Activated CD4-positive, alpha-beta T cell treated with anti-CD3 and anti-CD28 coated beads, Interleukin-2, amount 50 U/mL, for 4 hours (primary cell): ENCODE data around the gene DGKH.
"Not testable (repeated sequence)": the region's sequence is repeated elsewhere in the genome, so short reads cannot be mapped to it uniquely, and the experiment has no call there.

Experiments used
- DNase-seq, 2 experiments: peaks; one replicate each; pipeline ENCODE4 v3.0.0-alpha.2; 2020

DGKH gene

DNA sequence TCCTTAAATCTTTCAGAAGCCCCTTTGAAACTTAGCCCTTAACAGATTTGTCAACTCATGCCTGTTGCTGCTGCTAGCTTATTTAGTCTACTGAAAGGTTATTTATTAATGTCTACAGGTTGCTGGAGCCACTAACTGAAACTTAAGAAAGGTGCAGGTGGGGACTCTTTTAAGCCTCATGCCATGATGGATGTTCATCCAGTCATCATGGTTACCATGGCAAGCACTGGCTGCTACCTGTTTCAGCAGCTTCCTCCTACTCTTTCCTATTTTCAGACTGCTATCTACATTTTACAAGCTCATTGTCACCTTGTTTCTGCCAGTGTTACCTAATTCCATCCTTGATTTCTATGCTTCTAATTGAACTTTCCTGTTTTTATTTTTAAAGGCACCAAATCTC is 27.1 kb downstream of the DGKH start:
- no peak for DNase-seq

- DNase-seq: no peak
Observed at GRCh38 chr13:42076309-42076713, 27.9 kb downstream of the DGKH start.

DNA sequence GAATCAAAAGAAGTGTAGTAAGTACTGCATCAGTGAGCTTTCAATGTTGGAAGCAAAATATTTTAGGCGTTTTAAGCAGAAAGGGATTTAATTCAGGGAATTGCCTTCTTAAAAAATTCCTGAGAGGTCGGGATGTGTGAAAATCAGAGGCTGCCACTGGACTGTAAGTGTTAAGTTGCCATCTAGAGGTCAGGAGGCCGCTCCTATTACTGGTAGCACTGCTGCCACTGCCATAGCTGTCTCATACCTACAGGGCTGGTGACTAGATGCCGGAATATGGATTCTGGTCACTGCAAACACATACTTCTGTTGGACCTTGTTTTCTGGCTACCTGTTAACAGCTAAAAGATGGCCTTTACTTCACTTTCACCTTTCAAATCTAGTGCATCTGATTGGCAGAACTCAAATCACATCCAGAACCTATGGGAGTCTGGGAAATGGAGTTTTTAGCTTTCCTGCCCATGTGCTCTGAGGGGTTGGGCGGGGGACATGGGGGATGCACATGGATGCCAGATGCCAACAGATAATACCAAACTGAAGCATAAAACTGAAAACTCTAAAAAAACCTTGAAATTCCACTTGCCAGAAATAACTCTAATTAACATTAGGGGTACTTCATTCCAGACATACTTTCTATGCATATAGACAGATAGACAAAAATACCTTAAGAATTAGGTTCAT is 29.8 kb downstream of the DGKH start:
- no peak for DNase-seq

DNA sequence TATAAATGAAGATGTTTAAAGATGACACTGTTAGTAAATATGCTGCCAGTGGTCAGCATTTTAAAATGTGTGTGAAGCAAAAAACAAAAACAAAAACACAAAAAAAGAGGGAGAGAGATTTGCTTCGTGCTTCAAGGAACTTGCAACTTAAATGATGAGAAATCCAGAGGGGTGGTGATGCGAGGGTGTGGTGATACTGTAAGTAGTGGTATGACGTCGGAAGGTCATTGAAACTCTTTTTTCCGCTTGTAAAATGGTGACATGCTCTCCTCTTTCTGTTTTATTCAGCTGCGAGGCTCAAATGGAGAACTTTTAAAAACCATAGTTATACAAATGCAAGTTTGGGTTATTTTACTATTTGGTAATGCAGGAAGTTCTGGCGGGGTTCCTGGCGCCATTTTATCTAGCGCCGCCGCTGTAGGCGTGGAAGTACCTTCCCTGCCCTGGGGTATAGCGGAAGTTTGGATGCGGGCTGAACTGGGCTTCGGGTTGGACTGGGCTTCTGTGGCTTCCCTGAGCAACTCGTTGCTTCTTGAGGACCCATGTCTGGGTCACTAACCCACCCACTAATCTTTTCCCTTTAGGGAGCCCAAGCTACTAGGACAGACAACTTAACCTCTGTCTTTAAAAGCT is 34.8 kb downstream of the DGKH start:
- DNase-seq: no peak

- DNase-seq: no peak
Observed at GRCh38 chr13:42084722-42085121, 36.3 kb downstream of the DGKH start.

DNA sequence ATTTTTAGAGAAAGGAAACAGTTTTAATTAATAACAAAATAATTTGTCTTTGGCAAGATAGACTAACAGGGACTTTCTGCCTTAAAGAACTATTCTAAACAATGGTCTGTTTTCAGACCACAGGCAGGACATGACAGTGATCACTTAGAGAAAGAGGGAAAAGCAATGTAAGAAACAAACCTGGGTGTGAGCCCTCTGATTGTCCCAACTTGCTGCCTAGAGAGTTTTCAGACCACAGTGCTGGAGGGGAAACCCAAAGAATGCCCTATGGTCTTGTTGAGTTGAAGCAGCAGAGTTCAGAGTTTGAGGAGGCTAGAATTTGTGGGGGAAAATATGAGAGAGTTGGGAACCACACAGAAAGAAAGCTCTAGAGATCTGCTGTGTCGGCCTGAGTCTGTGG is 38.1 kb downstream of the DGKH start:
- no peak for DNase-seq

DNA sequence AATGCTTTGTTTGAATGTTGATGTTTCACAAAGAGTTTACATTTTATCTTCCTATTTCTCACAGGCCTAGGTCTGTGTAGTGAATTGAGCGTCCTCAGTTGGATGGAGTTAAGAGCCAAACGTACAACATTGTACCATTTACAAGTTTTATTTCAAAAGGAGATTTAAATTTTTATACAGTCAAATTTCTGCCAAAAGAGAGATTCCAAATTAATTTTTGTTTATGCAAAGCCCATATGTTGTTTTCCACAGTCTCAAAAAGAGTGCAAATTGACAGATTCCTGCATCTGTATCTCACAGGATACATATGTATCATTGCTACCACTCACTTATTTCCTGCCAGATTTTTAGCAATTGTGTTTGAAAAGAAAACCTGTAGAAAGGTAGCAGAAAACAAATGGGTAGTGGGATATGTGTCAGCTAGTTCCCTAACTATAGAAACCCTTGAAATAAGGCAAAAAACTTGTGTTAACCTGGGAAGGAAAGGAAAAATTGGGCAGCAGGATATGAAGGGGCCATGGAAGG is 46.1 kb downstream of the DGKH start:
- no peak for DNase-seq

DNA sequence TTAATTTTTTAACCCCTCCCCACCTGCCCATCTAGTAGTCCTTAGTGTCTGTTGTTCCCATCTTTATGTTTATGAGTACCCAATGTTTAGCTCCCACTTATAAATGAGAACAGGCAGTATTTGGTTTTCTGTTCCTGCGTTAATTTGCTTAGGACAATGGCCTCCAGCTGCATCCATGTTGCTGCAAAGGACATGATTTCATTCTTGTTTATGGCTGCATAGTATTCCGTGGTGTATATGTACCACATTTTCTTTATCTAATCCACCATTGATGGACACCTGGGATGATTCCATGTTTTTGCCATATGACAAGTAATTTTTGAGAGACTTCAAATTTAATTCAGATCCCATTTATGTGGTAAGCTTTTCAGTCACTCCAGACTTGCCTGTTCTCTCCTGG is 47.8 kb downstream of the DGKH start:
- not testable (repeated sequence) for DNase-seq

DNA sequence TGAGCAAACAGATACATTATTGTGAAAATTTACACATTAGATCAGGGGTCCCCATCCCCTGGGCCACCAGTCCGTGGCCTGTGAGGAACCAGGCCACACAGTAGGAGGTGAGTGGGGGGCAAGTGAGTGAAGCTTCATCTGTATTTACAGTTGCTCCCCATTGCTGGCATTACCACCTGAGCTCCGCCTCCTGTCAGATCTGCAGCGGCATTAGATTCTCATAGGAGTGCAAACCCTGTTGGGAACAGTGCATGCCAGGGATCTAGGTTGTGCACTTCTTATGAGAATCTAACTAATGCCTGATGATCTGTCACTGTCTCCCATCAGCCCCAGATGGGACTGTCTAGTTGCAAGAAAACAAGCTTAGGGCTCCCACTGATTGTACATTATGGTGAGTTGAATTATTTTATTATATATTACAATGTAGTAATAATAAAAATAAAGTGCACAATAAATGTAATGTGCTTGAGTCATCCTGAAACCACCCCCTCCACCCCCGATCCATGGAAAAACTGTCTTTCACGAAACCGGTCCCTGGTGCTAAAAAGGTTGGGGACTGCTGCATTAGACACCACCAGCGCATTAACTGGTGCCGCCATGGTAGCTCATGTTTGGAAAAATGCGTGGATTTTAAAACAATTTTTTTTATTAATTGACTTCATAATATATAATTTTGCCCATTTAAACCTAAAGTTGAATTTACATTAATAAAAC is 51.7 kb downstream of the DGKH start:
- no peak for DNase-seq

DNA sequence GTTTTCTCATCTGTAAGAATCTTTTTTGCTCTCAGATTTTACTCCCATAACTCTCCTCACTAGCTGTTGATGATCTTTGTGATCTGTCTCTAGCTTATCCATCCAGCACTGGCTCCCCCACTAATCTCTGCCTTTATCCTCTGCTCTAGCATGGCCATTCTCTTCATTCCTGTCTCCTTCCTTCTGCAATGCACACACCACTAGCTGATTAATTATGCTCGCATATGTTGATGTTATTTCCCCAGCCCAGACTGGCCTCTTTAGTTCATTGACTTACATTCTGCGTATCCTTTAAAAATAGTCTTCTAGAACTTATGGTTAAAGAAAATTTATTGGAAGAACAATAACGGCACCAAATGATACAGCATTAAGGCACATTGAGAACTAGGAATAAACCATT is 52.5 kb downstream of the DGKH start:
- DNase-seq: no peak

DNA sequence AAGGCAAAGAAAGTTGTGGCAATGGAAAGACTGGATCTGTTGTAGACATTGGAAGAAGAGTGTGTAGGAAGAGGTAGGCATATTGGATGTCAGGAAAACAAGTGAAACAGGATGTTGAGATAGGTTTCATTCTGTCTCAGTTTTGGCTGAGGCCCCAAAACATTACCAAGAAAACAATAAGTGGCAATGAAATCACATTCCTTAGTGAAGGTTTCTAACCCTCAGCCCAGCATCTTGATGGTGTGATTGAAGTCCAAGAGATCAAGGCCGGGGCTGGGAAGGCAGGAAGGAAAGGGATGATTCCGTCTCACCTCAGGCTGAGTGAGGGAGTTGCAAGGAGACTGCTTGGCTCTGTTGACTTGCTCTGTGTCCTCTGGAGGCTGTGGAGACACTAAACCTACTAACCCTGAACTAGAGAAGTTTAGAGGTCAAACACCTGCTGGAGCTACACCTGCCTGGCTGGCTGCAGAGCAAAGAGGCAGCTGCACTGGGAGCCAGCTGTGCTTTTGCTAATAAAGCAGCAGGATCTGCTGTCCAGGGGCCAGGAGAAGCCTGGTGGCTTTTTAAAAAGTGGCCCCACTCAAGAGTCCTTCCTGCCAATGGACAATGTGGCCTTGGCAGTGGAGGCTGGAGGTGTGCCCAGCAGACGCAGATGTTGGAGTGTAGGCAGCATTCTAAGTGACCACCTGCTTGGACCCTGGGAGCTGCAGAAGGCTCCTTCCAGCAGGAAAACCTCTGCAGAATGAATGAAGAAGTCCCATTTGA is 53.6 kb downstream of the DGKH start:
- no peak for DNase-seq

- DNase-seq: no peak
Observed at GRCh38 chr13:42102961-42103865, 54.8 kb downstream of the DGKH start.

GRCh38 chr13:42106998-42107397 is 58.5 kb downstream of the DGKH start:
- DNase-seq: no peak

- no peak for DNase-seq
Observed at GRCh38 chr13:42107421-42107820, 59.0 kb downstream of the DGKH start.

DNA sequence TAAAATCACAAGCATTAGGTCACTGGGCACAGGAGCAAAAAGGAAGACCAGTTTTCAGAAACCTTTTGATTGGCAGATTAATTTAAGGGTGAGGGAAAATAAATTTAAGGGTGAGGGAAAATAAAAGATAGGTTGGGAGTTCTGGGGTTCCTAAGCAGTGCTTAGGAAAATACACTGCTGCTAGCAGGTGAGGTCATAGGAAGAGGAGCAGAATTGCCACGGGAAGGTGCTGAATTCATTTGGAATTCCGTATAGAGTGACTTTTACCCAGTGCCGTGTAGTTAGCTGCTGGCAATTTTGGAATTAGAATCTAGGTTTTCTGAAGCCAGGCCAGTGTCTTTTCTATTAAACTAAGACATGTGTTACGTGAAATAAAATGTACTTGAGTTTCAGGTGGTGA is 59.8 kb downstream of the DGKH start:
- DNase-seq: no peak

GRCh38 chr13:42109957-42110356 is 61.5 kb downstream of the DGKH start:
- DNase-seq: no peak

- peak in 1 of 2 experiments; percentile 2 for DNase-seq
Observed at GRCh38 chr13:42110410-42111155, 62.1 kb downstream of the DGKH start.

DNA sequence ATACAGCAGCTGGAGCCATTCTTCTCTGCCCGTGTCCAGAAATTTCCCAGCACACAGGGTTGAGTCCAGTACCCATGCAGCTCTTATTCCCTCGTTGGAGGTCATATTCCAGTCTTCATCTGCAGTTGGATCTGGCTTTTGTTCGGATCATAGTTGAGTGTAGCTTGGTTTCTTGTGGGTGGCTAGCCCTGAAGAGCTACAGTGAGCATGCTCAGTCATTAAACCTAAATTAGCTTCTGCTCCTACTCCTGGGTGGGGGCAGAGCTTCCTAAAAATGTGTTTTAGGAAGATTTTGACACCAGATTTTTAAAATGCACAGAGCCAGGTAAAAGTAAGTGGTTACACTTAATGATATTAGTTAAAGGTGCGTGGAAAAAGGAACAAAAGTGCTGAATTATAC is 64.4 kb downstream of the DGKH start:
- DNase-seq: no peak

- DNase-seq: no peak
Observed at GRCh38 chr13:42113478-42113877, 65.0 kb downstream of the DGKH start.

- DNase-seq: no peak
Observed at GRCh38 chr13:42114278-42114677, 65.8 kb downstream of the DGKH start.

DNA sequence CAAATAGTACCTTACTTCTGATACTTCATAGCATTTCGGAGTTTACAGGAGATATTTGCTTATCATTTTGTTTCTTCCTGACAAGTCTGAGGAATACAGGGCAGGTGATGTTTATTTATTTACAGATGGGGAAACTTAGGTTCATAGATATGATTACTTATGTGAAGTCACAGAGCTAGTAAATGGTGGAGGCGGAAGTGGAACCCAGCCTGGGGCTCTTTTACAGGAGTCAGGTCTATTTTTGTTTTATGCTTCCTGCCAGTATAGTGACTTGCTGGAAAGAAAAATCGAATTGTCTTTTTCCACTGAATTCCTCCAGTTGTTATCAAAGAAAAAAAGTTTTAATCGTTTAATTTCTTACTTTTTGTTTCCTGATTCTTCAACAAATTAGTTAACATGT is 66.5 kb downstream of the DGKH start:
- DNase-seq: no peak
